ENCODE results near the gene FNIP2.

DNA sequence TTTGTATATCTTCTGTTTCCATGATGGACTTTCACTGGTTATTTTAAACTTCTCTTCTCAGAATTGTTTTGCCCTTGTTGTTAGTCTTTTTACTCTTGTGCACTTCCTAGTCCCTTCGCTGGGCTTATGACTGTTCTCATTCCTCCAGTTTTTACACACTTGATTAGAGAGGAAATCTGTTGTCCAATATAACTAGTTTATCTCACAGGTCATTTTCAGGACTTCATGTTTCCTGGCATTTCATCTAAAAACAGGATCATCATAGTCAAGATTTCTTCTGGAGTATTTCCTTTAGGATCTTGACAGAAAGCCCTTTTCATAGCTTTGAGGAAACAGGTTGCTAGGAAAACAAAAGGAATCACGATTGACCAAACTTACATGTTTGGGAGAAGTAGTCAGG, 3.0 kb downstream of the FNIP2 start:
- TF ChIP-seq EP300 (conservative IDR thresholded peaks at IDR 0.05; ENCODE audit: poor library complexity, severe bottlenecking): no peak
- no peak for TF ChIP-seq TAF1 (IDR thresholded peaks at IDR 0.05; ENCODE audit: low read depth)
- no peak for TF ChIP-seq POLR2AphosphoS5 (IDR thresholded peaks at IDR 0.05)

All from neural cell (in vitro differentiated cells).